ENCODE results near the gene MSRB2.

DNA sequence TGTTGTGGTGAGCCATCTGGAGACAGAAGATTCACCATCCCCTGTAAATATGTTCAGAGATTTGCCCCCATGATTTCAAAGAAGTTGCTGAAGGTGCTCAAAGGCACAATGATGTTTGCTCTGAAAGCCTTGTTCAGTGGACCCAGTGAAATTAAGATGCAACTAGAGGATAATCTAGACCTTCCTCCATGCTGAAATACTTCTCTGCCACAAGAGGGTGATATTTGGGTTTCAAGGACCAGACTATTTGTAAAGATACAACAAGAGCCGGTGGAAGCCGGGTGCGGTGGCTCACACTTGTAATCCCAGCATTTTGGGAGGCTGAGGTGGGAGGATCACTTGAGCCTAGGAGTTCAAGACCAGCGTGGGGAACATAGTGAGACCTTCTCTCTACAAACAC lies 13.5 kb upstream of the MSRB2 start:
- TF ChIP-seq, protein P1, sequence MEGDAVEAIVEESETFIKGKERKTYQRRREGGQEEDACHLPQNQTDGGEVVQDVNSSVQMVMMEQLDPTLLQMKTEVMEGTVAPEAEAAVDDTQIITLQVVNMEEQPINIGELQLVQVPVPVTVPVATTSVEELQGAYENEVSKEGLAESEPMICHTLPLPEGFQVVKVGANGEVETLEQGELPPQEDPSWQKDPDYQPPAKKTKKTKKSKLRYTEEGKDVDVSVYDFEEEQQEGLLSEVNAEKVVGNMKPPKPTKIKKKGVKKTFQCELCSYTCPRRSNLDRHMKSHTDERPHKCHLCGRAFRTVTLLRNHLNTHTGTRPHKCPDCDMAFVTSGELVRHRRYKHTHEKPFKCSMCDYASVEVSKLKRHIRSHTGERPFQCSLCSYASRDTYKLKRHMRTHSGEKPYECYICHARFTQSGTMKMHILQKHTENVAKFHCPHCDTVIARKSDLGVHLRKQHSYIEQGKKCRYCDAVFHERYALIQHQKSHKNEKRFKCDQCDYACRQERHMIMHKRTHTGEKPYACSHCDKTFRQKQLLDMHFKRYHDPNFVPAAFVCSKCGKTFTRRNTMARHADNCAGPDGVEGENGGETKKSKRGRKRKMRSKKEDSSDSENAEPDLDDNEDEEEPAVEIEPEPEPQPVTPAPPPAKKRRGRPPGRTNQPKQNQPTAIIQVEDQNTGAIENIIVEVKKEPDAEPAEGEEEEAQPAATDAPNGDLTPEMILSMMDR (IDR thresholded peaks at IDR 0.05), result no peak
- no peak for TF ChIP-seq POLR2A (IDR thresholded peaks at IDR 0.05)
